Activated CD4-positive, alpha-beta T cell treated with anti-CD3 and anti-CD28 coated beads for 4 hours (primary cell): ENCODE measurements around the gene SORL1.

Experiments
- DNase-seq, 2 donors: peaks; one replicate each; pipeline ENCODE4 v3.0.0-alpha.2; 2020

The SORL1 gene

GRCh38 chr11:121455115-121455514, 3.0 kb downstream of the SORL1 start:
- DNase-seq, result no peak

- DNase-seq, result no peak
Measured at GRCh38 chr11:121456151-121456550, 4.0 kb downstream of the SORL1 start.

- no peak for DNase-seq
Measured at GRCh38 chr11:121456816-121457431, 4.8 kb downstream of the SORL1 start.

GRCh38 chr11:121458551-121458950, 6.4 kb downstream of the SORL1 start:
- DNase-seq, result no peak

GRCh38 chr11:121459413-121460017, 7.4 kb downstream of the SORL1 start:
- no peak for DNase-seq

DNA sequence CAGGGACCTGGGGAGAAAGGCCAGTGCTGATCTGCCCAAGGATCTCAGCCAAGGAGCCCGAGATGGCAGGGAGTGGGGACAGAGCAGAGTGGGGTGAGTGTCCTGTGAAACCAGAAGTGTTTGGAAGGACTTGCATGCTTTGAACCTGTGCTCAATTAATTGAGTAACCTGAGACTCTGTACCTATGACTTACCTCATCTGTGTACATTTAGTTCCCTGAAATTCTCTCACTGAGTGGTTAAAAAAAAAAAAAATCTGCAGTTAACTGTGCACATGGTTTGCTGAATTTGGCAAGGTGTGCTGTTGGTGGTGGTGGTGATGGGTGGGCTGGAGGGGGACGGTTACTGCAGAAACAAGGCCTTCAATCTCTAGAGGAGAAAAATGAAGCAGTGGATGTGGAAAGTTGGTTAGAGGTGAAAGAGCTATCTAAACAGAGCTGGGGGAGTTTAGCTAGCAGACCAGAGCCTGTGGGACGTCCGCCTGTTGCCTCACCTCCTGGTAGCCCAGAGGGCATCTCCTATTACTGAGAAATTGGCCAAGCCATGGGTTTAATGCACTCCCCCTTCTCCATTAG, 8.9 kb downstream of the SORL1 start:
- DNase-seq, result no peak

- DNase-seq, result no peak
Measured at GRCh38 chr11:121461843-121462242, 9.7 kb downstream of the SORL1 start.

- DNase-seq, result no peak
Measured at GRCh38 chr11:121463689-121464335, 11.7 kb downstream of the SORL1 start.

- DNase-seq, result peak; percentile 73 to 83
Measured at GRCh38 chr11:121464352-121464946, 12.3 kb downstream of the SORL1 start.

DNA sequence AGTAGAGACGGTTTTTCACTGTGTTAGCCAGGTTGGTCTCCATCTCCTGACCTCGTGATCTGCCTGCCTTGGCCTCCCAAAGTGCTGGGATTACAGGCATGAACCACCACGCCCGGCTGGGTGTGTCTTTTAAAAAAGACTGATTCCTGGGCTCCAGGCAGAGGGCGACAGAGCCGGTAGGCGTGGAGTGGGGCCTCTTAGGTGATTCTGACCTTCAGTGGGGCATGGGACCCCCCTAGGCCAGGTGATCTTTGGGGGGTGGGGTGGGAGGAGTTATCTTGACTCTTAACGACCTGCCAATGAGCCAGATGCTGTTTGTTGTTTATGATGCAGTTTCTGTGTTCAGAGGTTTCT, 13.6 kb downstream of the SORL1 start:
- DNase-seq, result no peak

DNA sequence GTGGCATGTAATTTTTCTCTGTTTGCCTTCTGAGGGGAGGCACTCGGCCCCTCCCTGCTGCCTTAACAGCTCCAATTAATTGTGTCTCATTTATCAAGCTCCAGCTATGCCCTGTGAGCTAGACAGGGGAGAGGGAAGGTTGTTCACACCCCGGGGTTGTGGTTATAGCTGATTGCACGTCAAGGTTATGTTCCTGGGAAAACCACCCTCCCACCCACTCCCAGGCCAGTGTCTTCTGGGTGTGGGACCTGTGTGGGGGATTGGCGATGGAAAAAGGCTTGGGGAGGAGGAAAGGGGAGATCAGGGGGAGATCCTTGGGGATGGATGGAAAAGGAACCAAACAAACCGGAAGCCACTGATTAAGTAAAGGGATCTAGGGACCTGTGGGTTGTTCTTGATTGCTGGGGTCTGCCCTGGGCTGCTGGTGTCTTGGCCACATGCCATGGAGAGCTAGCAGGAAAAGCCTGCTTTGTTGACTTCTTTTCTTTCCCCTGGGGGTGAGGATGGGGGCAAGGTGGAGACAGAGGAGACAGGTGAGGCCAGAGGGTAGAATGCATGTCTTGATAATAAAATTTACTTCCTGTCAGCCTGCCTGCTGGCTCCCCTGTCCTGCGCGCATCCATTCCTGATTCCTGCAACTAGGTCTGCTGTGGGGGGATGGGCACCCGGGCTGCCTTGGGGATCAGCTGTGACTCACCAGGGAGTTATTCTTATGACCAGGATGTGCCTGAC, 14.1 kb downstream of the SORL1 start:
- DNase-seq, result peak; percentile 49 to 51

- DNase-seq, result no peak
Measured at GRCh38 chr11:121467471-121467870, 15.4 kb downstream of the SORL1 start.

DNA sequence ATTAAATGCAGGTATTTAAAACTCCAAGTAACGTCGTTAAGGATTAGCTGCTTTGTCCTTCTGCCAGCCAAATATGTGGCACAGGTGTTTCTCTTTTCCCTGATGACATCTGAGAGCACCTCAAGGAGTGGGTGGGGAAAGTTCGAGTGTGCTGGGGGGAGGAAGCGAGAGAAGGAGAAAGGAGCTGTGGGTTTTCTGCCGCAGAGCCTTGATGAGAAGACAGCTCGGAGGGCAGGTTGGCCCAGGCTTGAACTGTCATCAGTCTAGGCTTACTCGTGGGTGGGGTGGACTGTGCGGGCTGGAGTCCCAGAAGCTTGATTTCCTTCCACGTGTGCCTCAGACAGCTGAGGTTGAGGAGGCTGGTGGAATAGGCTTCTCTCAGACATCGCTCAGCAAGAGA, 15.9 kb downstream of the SORL1 start:
- peak; percentile 85 to 89 for DNase-seq

GRCh38 chr11:121469910-121470309, 17.8 kb downstream of the SORL1 start:
- no peak for DNase-seq

- DNase-seq, result no peak
Measured at GRCh38 chr11:121471167-121471566, 19.1 kb downstream of the SORL1 start.

GRCh38 chr11:121472312-121472711, 20.2 kb downstream of the SORL1 start:
- DNase-seq, result no peak

DNA sequence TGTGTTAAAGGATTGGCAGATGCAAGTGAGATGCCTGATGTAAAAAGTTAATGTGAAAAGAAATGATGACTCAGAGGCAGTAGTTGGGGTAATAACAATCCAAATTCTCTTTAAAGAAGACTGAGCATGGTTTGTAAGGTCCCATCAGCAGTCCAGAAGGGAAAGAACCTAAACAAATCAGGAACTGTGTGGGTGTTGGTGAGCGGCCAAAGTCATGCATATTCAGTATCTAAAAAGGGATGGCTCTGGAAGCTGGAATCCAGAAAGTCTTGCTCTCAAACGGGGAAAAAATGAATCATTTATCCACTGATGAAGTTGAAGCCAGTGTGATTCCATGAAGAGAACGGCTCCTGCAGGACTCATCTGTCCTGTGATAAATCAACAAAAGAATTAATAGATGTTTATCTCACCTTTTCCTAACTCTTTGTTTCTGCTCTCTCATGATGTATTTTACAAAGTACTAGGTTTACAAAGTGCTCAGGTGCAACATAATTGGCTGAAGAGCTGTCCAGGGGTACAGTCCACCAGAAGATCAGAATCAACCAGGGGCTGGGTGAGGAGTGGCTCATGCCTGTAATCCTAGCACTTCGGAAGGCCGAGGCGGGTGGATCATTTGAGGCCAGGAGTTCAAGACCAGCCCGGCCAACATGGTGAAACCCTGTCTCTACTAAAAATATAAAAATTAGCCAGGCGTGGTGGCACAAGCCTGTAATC, 21.1 kb downstream of the SORL1 start:
- no peak for DNase-seq

- no peak for DNase-seq
Measured at GRCh38 chr11:121474680-121475079, 22.6 kb downstream of the SORL1 start.

DNA sequence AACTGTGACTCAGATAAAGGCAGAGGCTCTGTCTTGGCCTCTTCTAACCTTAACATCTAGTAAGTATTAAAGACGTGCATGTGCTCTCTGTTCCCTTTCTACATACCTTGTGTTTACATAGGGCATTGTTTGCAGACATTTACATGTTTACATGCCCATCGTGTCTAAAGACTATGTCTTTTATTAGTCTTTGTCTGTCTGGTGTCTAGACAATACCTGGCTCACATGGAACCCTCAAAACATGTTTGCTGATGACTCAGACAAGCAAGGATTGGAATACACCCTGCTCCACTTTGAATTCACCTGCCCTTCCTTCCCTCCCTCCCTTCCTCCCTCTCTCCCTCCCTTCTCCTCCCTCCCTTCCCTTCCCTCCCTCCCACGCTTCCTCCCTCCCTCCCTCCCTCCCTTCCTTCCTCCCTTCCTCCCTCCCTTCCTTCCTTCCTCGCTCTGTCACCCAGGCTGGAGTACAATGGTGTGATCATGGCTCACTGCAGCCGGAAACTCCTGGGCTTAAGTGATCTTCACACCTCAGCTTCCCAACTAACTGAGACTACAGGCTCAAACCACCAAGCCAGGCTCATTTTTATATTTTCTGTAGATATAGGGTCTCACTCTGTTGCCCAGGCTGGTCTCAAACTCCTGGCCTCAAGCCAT, 24.4 kb downstream of the SORL1 start:
- no peak for DNase-seq

- no peak for DNase-seq
Measured at GRCh38 chr11:121478226-121478894, 26.2 kb downstream of the SORL1 start.
